NCI-H1105 treated with DMSO at 0.1 percent for 48 hours (cell line): Measurements from ENCODE around the gene TSC22D3.

Experiments
- DNase-seq: peaks from one replicate; lab custom pipeline; 2025; lab: John Stamatoyannopoulos, UW

The TSC22D3 gene

GRCh38 chrX:107760304-107761077, 15.1 kb downstream of the TSC22D3 start:
- DNase-seq: no peak

- no peak for DNase-seq
Observed at GRCh38 chrX:107758231-107758766, 17.3 kb downstream of the TSC22D3 start.

- no peak for DNase-seq
Observed at GRCh38 chrX:107755721-107756120, 19.9 kb downstream of the TSC22D3 start.

- DNase-seq: no peak
Observed at GRCh38 chrX:107753187-107753586, 22.4 kb downstream of the TSC22D3 start.

- DNase-seq: no peak
Observed at GRCh38 chrX:107752714-107753113, 22.9 kb downstream of the TSC22D3 start.

- DNase-seq: no peak
Observed at GRCh38 chrX:107752043-107752442, 23.5 kb downstream of the TSC22D3 start.

- no peak for DNase-seq
Observed at GRCh38 chrX:107750861-107751445, 24.6 kb downstream of the TSC22D3 start.

- DNase-seq: no peak
Observed at GRCh38 chrX:107750263-107750662, 25.3 kb downstream of the TSC22D3 start.

GRCh38 chrX:107748506-107748905, 27.1 kb downstream of the TSC22D3 start:
- peak; percentile 56 for DNase-seq

GRCh38 chrX:107747596-107748161, 27.9 kb downstream of the TSC22D3 start:
- DNase-seq: peak; percentile 88

- DNase-seq: no peak
Observed at GRCh38 chrX:107744868-107745267, 30.7 kb downstream of the TSC22D3 start.

- DNase-seq: no peak
Observed at GRCh38 chrX:107743995-107744394, 31.6 kb downstream of the TSC22D3 start.

- no peak for DNase-seq
Observed at GRCh38 chrX:107742700-107743191, 32.8 kb downstream of the TSC22D3 start.

GRCh38 chrX:107741404-107741790, 34.2 kb downstream of the TSC22D3 start:
- no peak for DNase-seq

- DNase-seq: no peak
Observed at GRCh38 chrX:107739541-107739940, 36.0 kb downstream of the TSC22D3 start.

- no peak for DNase-seq
Observed at GRCh38 chrX:107738768-107739167, 36.8 kb downstream of the TSC22D3 start.

GRCh38 chrX:107738272-107738671, 37.3 kb downstream of the TSC22D3 start:
- DNase-seq: no peak

- no peak for DNase-seq
Observed at GRCh38 chrX:107736781-107737531, 38.6 kb downstream of the TSC22D3 start.

GRCh38 chrX:107734646-107735045, 40.9 kb downstream of the TSC22D3 start:
- DNase-seq: peak; percentile 8

GRCh38 chrX:107733686-107734085, 41.9 kb downstream of the TSC22D3 start:
- no peak for DNase-seq

GRCh38 chrX:107731831-107732502, 43.6 kb downstream of the TSC22D3 start:
- peak; percentile 63 for DNase-seq
